ENCODE results near the gene SRPK2.

- TF ChIP-seq RAD21 (conservative IDR thresholded peaks at IDR 0.05) (no peak), POLR2AphosphoS5 (IDR thresholded peaks at IDR 0.05) (no peak), CTCF (IDR thresholded peaks at IDR 0.05; ENCODE audit: poor library complexity, severe bottlenecking) (no peak), SMC3 (conservative IDR thresholded peaks at IDR 0.05; ENCODE audit: poor library complexity) (no peak), EZH2 (IDR thresholded peaks at IDR 0.05; ENCODE audit: borderline replicate concordance, insufficient read depth, low read length, poor library complexity, severe bottlenecking) (no peak), EP300 (conservative IDR thresholded peaks at IDR 0.05; ENCODE audit: poor library complexity, severe bottlenecking) (no peak)
- TF ChIP-seq, protein P1, sequence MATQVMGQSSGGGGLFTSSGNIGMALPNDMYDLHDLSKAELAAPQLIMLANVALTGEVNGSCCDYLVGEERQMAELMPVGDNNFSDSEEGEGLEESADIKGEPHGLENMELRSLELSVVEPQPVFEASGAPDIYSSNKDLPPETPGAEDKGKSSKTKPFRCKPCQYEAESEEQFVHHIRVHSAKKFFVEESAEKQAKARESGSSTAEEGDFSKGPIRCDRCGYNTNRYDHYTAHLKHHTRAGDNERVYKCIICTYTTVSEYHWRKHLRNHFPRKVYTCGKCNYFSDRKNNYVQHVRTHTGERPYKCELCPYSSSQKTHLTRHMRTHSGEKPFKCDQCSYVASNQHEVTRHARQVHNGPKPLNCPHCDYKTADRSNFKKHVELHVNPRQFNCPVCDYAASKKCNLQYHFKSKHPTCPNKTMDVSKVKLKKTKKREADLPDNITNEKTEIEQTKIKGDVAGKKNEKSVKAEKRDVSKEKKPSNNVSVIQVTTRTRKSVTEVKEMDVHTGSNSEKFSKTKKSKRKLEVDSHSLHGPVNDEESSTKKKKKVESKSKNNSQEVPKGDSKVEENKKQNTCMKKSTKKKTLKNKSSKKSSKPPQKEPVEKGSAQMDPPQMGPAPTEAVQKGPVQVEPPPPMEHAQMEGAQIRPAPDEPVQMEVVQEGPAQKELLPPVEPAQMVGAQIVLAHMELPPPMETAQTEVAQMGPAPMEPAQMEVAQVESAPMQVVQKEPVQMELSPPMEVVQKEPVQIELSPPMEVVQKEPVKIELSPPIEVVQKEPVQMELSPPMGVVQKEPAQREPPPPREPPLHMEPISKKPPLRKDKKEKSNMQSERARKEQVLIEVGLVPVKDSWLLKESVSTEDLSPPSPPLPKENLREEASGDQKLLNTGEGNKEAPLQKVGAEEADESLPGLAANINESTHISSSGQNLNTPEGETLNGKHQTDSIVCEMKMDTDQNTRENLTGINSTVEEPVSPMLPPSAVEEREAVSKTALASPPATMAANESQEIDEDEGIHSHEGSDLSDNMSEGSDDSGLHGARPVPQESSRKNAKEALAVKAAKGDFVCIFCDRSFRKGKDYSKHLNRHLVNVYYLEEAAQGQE (IDR thresholded peaks at IDR 0.05; ENCODE audit: borderline replicate concordance), result no peak
These were observed 178.0 kb downstream of the SRPK2 start for GRCh38 chr7:105210721-105211205.

Data from neural cell (in vitro differentiated cells).